IMR-90 (cell line): ENCODE data around the gene MEGF9. TPM values are rescaled to one million over a fixed set of nuclear protein-coding genes. Genes with fewer than 3 reads are reported as not detected.

Experiments used
- ATAC-seq: fragments of 200-7000 bp; cut with Tn5 transposase; 2 replicates; pipeline ENCODE4 v1.9.1; 2020; ENCODE audit warnings: low read depth, mild to moderate bottlenecking, moderate library complexity
- BruUV-seq: library from RNA; stranded (reverse); fragments of 400-500 nt; replicated peaks from 2 replicates; lab custom pipeline; 2021; lab: Mats Ljungman, UMichigan
- CTCF ChIA-PET: fragments of 300-600 bp; formaldehyde crosslinking; extraction: SDS; loops from one replicate; lab custom pipeline; 2021; ENCODE audit warnings: antibody characterized with exemption; lab: Yijun Ruan, JAX
- POLR2A ChIA-PET: fragments of 300-600 bp; sonication (Branson Sonifier 250); formaldehyde crosslinking; loops from one replicate; lab custom pipeline; 2022; ENCODE audit warnings: antibody characterized with exemption; ENCODE audit not compliant: unreplicated experiment; lab: Charles Lee
- DNase-seq: peaks from one replicate; pipeline ENCODE4 v3.0.0; 2013
- H2AFZ ChIP-seq: replicated peaks from 2 replicates; pipeline ENCODE3; 2013; ENCODE audit warnings: low read length, mild to moderate bottlenecking; ENCODE audit not compliant: poor library complexity
- H2AK5ac ChIP-seq: 2 replicates; pipeline ENCODE4 v1.6.1; 2013; ENCODE audit warnings: low read depth, low read length, inconsistent platforms
- H2AK9ac ChIP-seq: replicated peaks from 2 replicates; pipeline ENCODE3; 2013; ENCODE audit warnings: mild to moderate bottlenecking, low read depth, low read length, moderate library complexity; ENCODE audit not compliant: poor library complexity
- H2BK120ac ChIP-seq: 2 replicates; pipeline ENCODE4 v1.6.1; 2013; ENCODE audit warnings: low read depth, low read length, inconsistent platforms
- H2BK15ac ChIP-seq: 3 replicates; pipeline ENCODE4 v1.6.1; 2013; ENCODE audit warnings: low read depth, low read length, inconsistent platforms
- H2BK20ac ChIP-seq: 2 replicates; pipeline ENCODE4 v1.6.1; 2013; ENCODE audit warnings: low read depth, mild to moderate bottlenecking, inconsistent platforms, low read length, moderate library complexity
- H2BK5ac ChIP-seq: 2 replicates; pipeline ENCODE4 v1.6.1; 2013; ENCODE audit warnings: mild to moderate bottlenecking, low read depth, low read length, inconsistent platforms; ENCODE audit not compliant: poor library complexity, severe bottlenecking
- H3K14ac ChIP-seq: replicated peaks from 2 replicates; pipeline ENCODE4 v1.6.1; 2013; ENCODE audit warnings: low read depth, low read length, inconsistent platforms
- H3K18ac ChIP-seq: 2 replicates; pipeline ENCODE4 v1.6.1; 2013; ENCODE audit warnings: low read depth, low read length, control low read depth
- H3K23ac ChIP-seq: 2 replicates; pipeline ENCODE4 v1.6.1; 2013; ENCODE audit warnings: low read depth, low read length, inconsistent platforms
- H3K27ac ChIP-seq: 2 replicates; pipeline ENCODE4 v1.5.1; 2013; ENCODE audit warnings: mild to moderate bottlenecking, control low read depth, low read length; ENCODE audit not compliant: insufficient read depth
- H3K27me3 ChIP-seq: 2 replicates; pipeline ENCODE4 v1.6.1; 2013; ENCODE audit warnings: low read length; ENCODE audit not compliant: control insufficient read depth, insufficient read depth
- H3K36me3 ChIP-seq: 2 replicates; pipeline ENCODE4 v1.6.1; 2013; ENCODE audit warnings: low read length, mixed read lengths; ENCODE audit not compliant: control insufficient read depth, insufficient read depth
- H3K4ac ChIP-seq: 2 replicates; pipeline ENCODE4 v1.6.1; 2013; ENCODE audit warnings: low read depth, low read length, inconsistent platforms
- H3K4me1 ChIP-seq: 2 replicates; pipeline ENCODE4 v1.6.1; 2013; ENCODE audit warnings: low read length, mixed read lengths; ENCODE audit not compliant: control insufficient read depth, insufficient read depth
- H3K4me2 ChIP-seq: 2 replicates; pipeline ENCODE4 v1.6.1; 2013; ENCODE audit warnings: low read depth, mild to moderate bottlenecking, control low read depth, low read length, moderate library complexity
- H3K4me3 ChIP-seq: 2 replicates; pipeline ENCODE4 v1.5.1; 2013; ENCODE audit warnings: low read depth, mild to moderate bottlenecking, control low read depth, low read length, moderate library complexity; ENCODE audit not compliant: insufficient read depth
- H3K56ac ChIP-seq: 2 replicates; pipeline ENCODE4 v1.6.1; 2013; ENCODE audit warnings: low read length, inconsistent platforms; ENCODE audit not compliant: insufficient read depth; ENCODE audit errors: extremely low read depth
- H3K79me1 ChIP-seq, 2 experiments: 2 replicates each; pipeline ENCODE4 v1.6.1; 2013; ENCODE audit warnings: low read length in 2 of 2, inconsistent platforms in 1 of 2, low read depth in 1 of 2
- H3K9ac ChIP-seq: 2 replicates; pipeline ENCODE4 v1.6.1; 2013; ENCODE audit warnings: low read depth, low read length, control low read depth
- H3K9me1 ChIP-seq: 2 replicates; pipeline ENCODE4 v1.6.1; 2013; ENCODE audit warnings: low read length, inconsistent platforms; ENCODE audit not compliant: insufficient read depth
- H3K9me3 ChIP-seq: 2 replicates; pipeline ENCODE4 v1.6.1; 2013; ENCODE audit warnings: low read length; ENCODE audit not compliant: control insufficient read depth, insufficient read depth
- H4K20me1 ChIP-seq: 2 replicates; pipeline ENCODE4 v1.6.1; 2013; ENCODE audit warnings: low read length, inconsistent platforms; ENCODE audit not compliant: insufficient read depth
- H4K5ac ChIP-seq: 2 replicates; pipeline ENCODE4 v1.6.1; 2013; ENCODE audit warnings: mild to moderate bottlenecking, low read depth, low read length, control low read depth
- H4K8ac ChIP-seq, 2 experiments: 2 replicates each; pipeline ENCODE4 v1.6.1; 2013; ENCODE audit warnings: low read depth in 2 of 2, low read length in 2 of 2, control low read depth in 1 of 2, inconsistent platforms in 1 of 2
- H4K91ac ChIP-seq: 2 replicates; pipeline ENCODE4 v1.6.1; 2013; ENCODE audit warnings: low read depth, low read length, inconsistent platforms; ENCODE audit not compliant: insufficient read depth
- BHLHE40 ChIP-seq: fragments of 150-350 bp; IDR thresholded peaks from 2 replicates; pipeline ENCODE4 v1.6.1; 2016; ENCODE audit warnings: mild to moderate bottlenecking, low read depth, low read length
- FOS ChIP-seq: fragments of 150-350 bp; IDR thresholded peaks from 2 replicates; pipeline ENCODE4 v1.6.1; 2016; ENCODE audit warnings: low read depth, low read length
- RAD21 ChIP-seq: IDR thresholded peaks from 2 replicates; pipeline ENCODE4 v1.6.1; 2012; ENCODE audit warnings: low read length, improper control_type of control experiment
- RCOR1 ChIP-seq: IDR thresholded peaks from 2 replicates; pipeline ENCODE4 v1.6.1; 2012; ENCODE audit warnings: mild to moderate bottlenecking, low read length, improper control_type of control experiment; ENCODE audit not compliant: insufficient replicate concordance
- RFX5 ChIP-seq: IDR thresholded peaks from 2 replicates; pipeline ENCODE4 v1.8.0; 2012; ENCODE audit warnings: low read depth, mild to moderate bottlenecking, low read length, moderate library complexity
- SMC3 ChIP-seq: fragments of 150-350 bp; IDR thresholded peaks from 2 replicates; pipeline ENCODE4 v1.6.1; 2016; ENCODE audit warnings: low read depth, mild to moderate bottlenecking, antibody characterized with exemption, low read length, moderate library complexity
- WGBS, 2 experiments: methylation state at CpG; one replicate each; pipeline versions ENCODE4 v1.1.5 to v1.1.7; 2013; ENCODE audit warnings: missing lambda C conversion rate in 2 of 2; ENCODE audit not compliant: insufficient read length in 1 of 2; ENCODE audit errors: extremely low coverage in 2 of 2; 5-methylcytosine and 5-hydroxymethylcytosine counted together
- dilution Hi-C: fragments of 300-500 bp; cut with HindIII; formaldehyde crosslinking; loops from one replicate; pipeline ENCODE4 v1.14.3; 2018; ENCODE audit warnings: low sequenced_read_pairs; ENCODE audit not compliant: unreplicated experiment
- in situ Hi-C: fragments of 300-500 bp; cut with MboI; formaldehyde crosslinking; loops from 3 replicates; pipeline ENCODE4 v1.14.3; 2019; ENCODE audit warnings: low sequenced_read_pairs, inconsistent platforms, mixed read lengths
- intact Hi-C: fragments of 100-400 bp; cut with micrococcal nuclease; formaldehyde crosslinking; loops from 2 replicates; pipeline ENCODE4 v1.10.0; 2022
- polyA plus RNA-seq, 3 experiments: library from polyadenylated mRNA; depleted of rRNA; stranded (reverse); fragments of >200 nt; gene quantifications; 2 replicates each; pipeline ENCODE4 v1.2.3, GENCODE V29; 2012; ENCODE audit warnings: low replicate concordance in 1 of 3
- total RNA-seq: library from RNA; depleted of rRNA; stranded (reverse); fragments of >200 nt; gene quantifications from 2 replicates; pipeline ENCODE4 v1.2.3, GENCODE V29; 2012

The MEGF9 gene
- total and polyA plus RNA-seq, 2 of the 4 experiments (the other 2 are of a cell fraction): 3.4 TPM

DNA sequence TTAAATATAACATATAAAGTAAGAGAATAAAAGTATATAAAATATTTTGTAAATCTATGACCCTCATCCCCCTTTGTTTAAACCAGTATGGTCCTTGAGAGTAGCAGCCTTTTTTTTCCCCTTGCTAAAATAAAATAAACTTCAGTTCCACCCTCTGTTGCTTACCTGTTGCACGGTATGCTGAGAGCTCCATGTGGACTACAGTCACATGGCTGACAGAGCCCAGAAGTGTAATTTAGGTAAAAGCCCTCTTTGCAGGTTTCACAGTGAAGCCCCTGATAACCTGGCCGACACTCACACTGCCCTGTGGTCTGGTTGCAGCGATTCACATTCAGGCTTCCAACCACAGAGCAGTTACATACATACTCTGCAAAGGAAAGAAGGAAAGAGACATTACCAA lies 55.1 kb downstream of the MEGF9 start:
- in situ Hi-C loops (no loop called here), intact Hi-C loops (no loop called here), dilution Hi-C loops (no loop called here)
- H2BK15ac ChIP-seq: no peak overlapping the region
- no CpG with 5 or more reads among the region's 3 CpGs for WGBS, 2 experiments
- no peak overlapping the region for H2BK20ac ChIP-seq
- no peak overlapping the region for H3K23ac ChIP-seq
- H3K4me3 ChIP-seq: no peak overlapping the region
- H4K8ac ChIP-seq: no peak overlapping the region
- no peak overlapping the region for H3K4me2 ChIP-seq
- no peak overlapping the region for H2AK5ac ChIP-seq
- H3K27me3 ChIP-seq: no peaks in the 10 kb centered on the region
- H3K27ac ChIP-seq: no peak overlapping the region
- ATAC-seq (no peak), DNase-seq (no peak)
- no peak for TF ChIP-seq RFX5
- no peak for TF ChIP-seq FOS
- no peak for TF ChIP-seq RCOR1
- TF ChIP-seq RAD21: no peak
- no peak for TF ChIP-seq BHLHE40
- TF ChIP-seq SMC3: no peak
- no peak overlapping the region for H3K56ac ChIP-seq
- no peak overlapping the region for H2AK9ac ChIP-seq
- H3K9me3 ChIP-seq: no peaks in the 10 kb centered on the region
- no TSS peak for BruUV-seq
- no peak overlapping the region for H4K5ac ChIP-seq
- H3K9me1 ChIP-seq: peaks cover 3% of the 10 kb centered on the region; the same call in 1 of the 2 replicates
- H2AFZ ChIP-seq: no peak overlapping the region
- no peak overlapping the region for H3K4ac ChIP-seq
- H3K14ac ChIP-seq: no peak overlapping the region
- CTCF ChIA-PET: no interaction called here
- H3K9ac ChIP-seq: no peak overlapping the region
- H3K4me1 ChIP-seq: no peaks in the 10 kb centered on the region; the same call in 1 of the 2 replicates
- peaks cover 0 to 3% of the 10 kb centered on the region in 2 experiments; a peak in 1 of 4 replicates for H3K79me1 ChIP-seq
- POLR2A ChIA-PET: no interaction called here
- no peak overlapping the region for H2BK5ac ChIP-seq
- no peak overlapping the region for H2BK120ac ChIP-seq
- H4K91ac ChIP-seq: no peak overlapping the region
- H3K36me3 ChIP-seq: 0 out of 2 replicates have a peak, but pooled peaks cover 1% of the 10 kb centered on the region
- H4K20me1 ChIP-seq: no peaks in the 10 kb centered on the region
- no peak overlapping the region for H3K18ac ChIP-seq
